Neural crest cell (in vitro differentiated cells): ENCODE data around the gene DNM1L. TPM values are rescaled to one million over a fixed set of nuclear protein-coding genes. Genes with fewer than 3 reads are reported as not detected.

Source experiments
- DNase-seq: peaks from one replicate; pipeline ENCODE4 v3.0.0; 2021; ENCODE audit warnings: low read depth, mixed read lengths, low spot score
- H3K27ac Mint-ChIP-seq: one replicate; pipeline ENCODE4 v1.8.0; 2021; ENCODE audit warnings: mild to moderate bottlenecking, mixed read lengths; ENCODE audit not compliant: unreplicated experiment
- H3K27me3 Mint-ChIP-seq: 2 replicates; pipeline ENCODE4 v1.8.0; 2021; ENCODE audit warnings: low read depth, mild to moderate bottlenecking, mixed read lengths
- H3K36me3 Mint-ChIP-seq: 2 replicates; pipeline ENCODE4 v1.8.0; 2021; ENCODE audit warnings: low read depth, mild to moderate bottlenecking, mixed read lengths
- H3K4me1 Mint-ChIP-seq: 2 replicates; pipeline ENCODE4 v1.8.0; 2021; ENCODE audit warnings: mixed read lengths
- H3K4me3 Mint-ChIP-seq: one replicate; pipeline ENCODE4 v1.8.0; 2021; ENCODE audit warnings: mild to moderate bottlenecking, mixed read lengths
- H3K9me3 Mint-ChIP-seq: 2 replicates; pipeline ENCODE4 v1.8.0; 2021; ENCODE audit warnings: mixed read lengths
- total RNA-seq: library from RNA; stranded (reverse); gene quantifications from 2 replicates; pipeline ENCODE4 v1.2.1, GENCODE V29; 2021
- TF ChIP-seq, protein P1 (sequence below): fragments of 200-600 bp; sonication (generic); conservative IDR thresholded peaks from 2 replicates; pipeline ENCODE4 v1.5.0; 2021; ENCODE audit warnings: antibody characterized with exemption, mild to moderate bottlenecking

DNM1L gene
- total RNA-seq, 1 donor from 2014 or later, result 92.3 TPM

DNA sequence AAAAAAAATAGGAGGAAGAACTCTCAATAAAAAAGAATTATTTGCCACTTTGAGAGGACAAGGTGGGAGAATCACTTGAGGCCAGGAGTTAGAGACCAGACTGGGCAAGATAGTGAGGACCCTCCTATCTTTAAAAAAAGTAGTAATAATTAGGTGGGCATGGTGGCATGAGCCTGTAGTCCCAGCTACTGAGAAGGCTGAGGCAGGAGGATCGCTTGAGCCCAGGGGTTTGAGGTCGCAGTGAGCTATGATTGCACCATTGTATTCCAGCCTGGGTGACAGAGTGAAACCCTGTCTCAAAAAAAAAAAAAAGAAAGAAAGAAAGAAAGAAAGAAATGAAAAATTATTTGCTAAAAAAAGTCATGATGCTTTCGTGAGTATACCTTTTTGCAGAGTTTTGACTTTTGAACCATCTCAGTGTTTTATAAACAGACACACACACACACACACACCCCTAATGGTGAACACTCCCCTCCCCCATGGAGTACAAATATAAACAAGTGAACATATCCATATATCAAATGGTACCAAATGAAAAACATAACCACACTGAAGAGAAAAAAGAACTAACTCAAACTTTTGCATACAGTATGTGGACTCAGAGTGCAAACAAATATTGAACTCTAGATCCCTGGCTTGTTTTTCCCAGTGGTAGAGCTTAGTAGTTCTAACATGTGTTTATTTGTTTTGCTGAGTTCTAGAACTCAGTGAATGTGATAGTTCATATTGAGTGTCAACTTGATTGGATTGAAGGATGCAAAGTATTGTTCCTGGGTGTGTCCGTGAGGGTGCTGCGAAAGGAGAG lies 27.7 kb upstream of the DNM1L start:
- no peaks in the 10 kb centered on the region for H3K27me3 Mint-ChIP-seq
- peaks cover 5% of the 10 kb centered on the region for H3K9me3 Mint-ChIP-seq
- TF ChIP-seq, protein P1, sequence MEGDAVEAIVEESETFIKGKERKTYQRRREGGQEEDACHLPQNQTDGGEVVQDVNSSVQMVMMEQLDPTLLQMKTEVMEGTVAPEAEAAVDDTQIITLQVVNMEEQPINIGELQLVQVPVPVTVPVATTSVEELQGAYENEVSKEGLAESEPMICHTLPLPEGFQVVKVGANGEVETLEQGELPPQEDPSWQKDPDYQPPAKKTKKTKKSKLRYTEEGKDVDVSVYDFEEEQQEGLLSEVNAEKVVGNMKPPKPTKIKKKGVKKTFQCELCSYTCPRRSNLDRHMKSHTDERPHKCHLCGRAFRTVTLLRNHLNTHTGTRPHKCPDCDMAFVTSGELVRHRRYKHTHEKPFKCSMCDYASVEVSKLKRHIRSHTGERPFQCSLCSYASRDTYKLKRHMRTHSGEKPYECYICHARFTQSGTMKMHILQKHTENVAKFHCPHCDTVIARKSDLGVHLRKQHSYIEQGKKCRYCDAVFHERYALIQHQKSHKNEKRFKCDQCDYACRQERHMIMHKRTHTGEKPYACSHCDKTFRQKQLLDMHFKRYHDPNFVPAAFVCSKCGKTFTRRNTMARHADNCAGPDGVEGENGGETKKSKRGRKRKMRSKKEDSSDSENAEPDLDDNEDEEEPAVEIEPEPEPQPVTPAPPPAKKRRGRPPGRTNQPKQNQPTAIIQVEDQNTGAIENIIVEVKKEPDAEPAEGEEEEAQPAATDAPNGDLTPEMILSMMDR, result no peak
- H3K4me1 Mint-ChIP-seq, result no peaks in the 10 kb centered on the region
- H3K27ac Mint-ChIP-seq, result no peak overlapping the region
- DNase-seq, result no peak
- H3K36me3 Mint-ChIP-seq, result no peaks in the 10 kb centered on the region
- no peak overlapping the region for H3K4me3 Mint-ChIP-seq

DNA sequence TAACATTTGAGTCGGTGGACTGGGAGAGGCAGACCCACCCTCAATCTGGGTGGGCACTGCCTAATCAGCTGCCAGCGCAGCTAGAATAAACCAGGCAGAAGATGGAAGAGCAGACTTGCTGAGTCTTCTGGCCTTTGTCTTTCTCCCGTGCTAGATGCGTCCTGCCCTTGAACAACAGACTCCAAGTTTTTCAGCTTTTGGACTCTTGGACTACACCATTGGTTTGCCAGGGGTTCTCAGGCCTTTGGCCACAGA lies 27.2 kb upstream of the DNM1L start:
- Mint-ChIP-seq H3K27me3 (no peaks in the 10 kb centered on the region), H3K9me3 (peaks cover 5% of the 10 kb centered on the region), H3K4me3 (no peak overlapping the region), H3K27ac (no peak overlapping the region), H3K36me3 (no peaks in the 10 kb centered on the region), H3K4me1 (no peaks in the 10 kb centered on the region)
- TF ChIP-seq, protein P1, result no peak
- DNase-seq, result no peak

DNA sequence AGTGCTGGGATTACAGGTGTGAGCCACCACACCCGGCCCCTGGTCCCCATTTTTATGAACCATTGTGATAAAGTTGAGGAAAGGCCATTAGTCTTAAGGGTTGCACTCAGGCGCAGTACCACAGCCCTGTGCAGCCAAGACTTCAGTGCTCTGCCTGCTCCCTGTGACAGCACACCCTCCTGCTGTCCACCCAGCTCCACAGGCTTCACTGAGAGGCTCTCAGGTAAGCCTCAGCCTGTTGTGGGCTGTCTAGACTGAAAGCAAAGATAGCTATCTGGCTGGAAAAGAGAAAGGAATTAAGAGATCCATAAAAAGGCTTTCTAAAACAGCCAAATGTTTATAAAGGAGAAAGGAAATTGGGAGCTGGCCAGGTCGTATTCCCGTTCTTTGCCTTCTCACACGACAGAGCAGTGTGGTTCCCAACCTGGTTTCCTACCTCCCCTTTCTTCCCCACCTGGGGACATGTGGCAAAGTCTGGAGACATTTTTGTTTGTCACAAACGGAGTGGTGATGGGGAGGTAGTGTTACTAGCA lies 19.1 kb upstream of the DNM1L start:
- no peak overlapping the region for H3K27ac Mint-ChIP-seq

DNA sequence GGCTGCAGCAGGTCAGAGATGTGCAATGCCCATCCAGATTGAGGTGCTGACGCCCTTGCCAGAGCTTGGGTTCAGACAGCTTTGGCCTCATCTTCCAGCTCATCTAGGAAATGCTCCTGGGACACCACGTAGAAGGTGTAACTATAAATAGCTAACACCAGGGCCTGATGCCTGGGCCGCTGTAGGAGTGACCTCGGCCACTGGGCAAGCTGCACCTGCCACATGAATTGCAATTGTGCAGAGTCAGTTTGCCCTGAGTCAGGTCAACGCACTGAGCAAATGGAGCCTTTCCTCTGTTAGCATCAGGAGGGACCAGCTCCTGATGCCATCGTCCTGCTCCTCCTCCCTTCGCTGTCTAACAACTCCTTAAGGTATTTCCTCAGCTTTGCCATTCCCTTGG lies 17.4 kb upstream of the DNM1L start:
- H3K9me3 Mint-ChIP-seq, result peaks cover 2% of the 10 kb centered on the region
- no peaks in the 10 kb centered on the region for H3K27me3 Mint-ChIP-seq
- H3K27ac Mint-ChIP-seq, result no peak overlapping the region
- no peak overlapping the region for H3K4me3 Mint-ChIP-seq
- H3K36me3 Mint-ChIP-seq, result no peaks in the 10 kb centered on the region
- H3K4me1 Mint-ChIP-seq, result peaks cover 11% of the 10 kb centered on the region
- no peak for DNase-seq
- TF ChIP-seq, protein P1, result no peak

More for the DNA sequence above, 19.1 kb upstream of the DNM1L start:
- Mint-ChIP-seq H3K36me3 (no peaks in the 10 kb centered on the region), H3K9me3 (peaks cover 3% of the 10 kb centered on the region), H3K27me3 (no peaks in the 10 kb centered on the region), H3K4me3 (no peak overlapping the region), H3K4me1 (peaks cover 5% of the 10 kb centered on the region)
- TF ChIP-seq, protein P1, result no peak
- no peak for DNase-seq

DNA sequence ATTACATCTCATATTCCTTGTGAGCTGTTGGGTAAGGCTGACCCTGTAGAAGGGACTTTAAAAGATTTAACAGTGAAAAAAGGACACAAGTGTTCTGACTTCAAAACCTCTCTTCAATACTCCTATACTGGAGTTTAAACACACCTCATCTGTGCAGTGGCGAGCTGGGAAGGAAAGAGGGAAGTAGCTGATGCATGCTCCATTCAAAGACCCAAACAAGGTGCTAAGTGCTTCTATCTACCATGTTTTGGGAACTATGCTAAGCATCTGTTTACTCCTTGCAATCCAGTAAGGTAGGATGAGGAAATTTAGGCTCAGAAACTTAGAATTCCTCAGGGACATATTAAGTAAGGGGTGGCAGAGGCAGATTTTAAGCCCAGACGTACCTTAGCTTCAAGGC lies 16.4 kb upstream of the DNM1L start:
- TF ChIP-seq, protein P1, result no peak
- Mint-ChIP-seq H3K36me3 (no peaks in the 10 kb centered on the region), H3K27ac (no peak overlapping the region), H3K4me3 (no peak overlapping the region), H3K9me3 (no peaks in the 10 kb centered on the region), H3K4me1 (peaks cover 11% of the 10 kb centered on the region), H3K27me3 (no peaks in the 10 kb centered on the region)
- no peak for DNase-seq
